ENCODE measurements around the gene PLTP. TPM values are rescaled to one million over a fixed set of nuclear protein-coding genes. Genes with fewer than 3 reads are reported as not detected.
A peak's percentile ranks its signal among the peaks of the same experiment; 100 is the strongest.

Gene PLTP
- total and polyA plus RNA-seq, 2 of the 13 experiments (the other 11 are each of a cell fraction or from before 2014, with no cell fraction given): 16.9 to 28.6 TPM

DNA sequence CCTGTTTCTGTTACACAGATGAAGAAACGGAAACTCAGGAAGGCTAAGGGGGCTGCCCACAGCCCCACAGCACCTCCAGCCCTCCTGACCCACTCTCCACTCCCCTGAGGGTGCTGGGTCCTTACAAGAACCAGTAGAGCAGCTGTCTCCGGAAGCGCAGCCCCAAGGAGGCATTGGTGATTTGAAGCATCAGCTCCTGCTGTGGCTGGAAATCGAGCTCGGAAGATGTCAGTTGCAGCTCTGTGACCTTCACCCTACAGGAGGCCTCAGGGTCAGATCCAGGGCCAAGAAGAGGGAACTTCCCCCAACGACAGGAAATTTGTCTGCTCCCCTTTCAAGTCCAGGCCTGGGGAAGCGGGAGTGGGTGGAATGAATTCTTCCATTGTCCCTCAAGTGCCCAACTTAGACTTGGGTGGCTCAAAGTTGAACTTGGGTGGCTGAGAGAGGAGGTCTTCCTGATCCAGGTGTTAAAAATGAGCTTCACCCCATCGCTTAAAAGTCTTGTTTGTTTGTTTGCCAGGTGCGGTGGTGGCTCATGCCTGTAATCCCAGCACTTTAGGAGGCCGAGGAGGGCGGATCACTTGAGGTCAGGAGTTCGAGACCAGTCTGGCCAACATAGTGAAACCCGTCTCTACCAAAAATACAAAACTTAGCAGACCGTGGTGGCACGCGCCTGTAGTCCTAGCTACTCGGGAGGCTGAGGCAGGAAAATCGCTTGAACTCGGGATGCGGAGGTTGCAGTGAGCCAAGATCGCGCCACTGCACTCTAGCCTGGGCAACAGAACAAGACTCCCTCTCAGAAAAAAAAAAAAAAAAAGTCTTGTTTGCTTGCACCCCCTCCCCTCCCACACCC, 1.9 kb downstream of the PLTP start (continued):
- TF ChIP-seq ZNF883 (CRISPR knock-in tag; IDR thresholded peaks at IDR 0.05; ENCODE audit: not compliant biosample characterization) (no peak), ATF4 (CRISPR knock-in tag; IDR thresholded peaks at IDR 0.05) (no peak), GRHL1 (CRISPR knock-in tag; conservative IDR thresholded peaks at IDR 0.05) (no peak), ZFP41 (CRISPR knock-in tag; IDR thresholded peaks at IDR 0.05; ENCODE audit: borderline replicate concordance) (no peak), ZNF792 (CRISPR knock-in tag; IDR thresholded peaks at IDR 0.05) (peak; percentile 48; the same call in 1 of the 2 replicates), ZNF430 (CRISPR knock-in tag; IDR thresholded peaks at IDR 0.05) (peak; percentile 33; the same call in 1 of the 2 replicates), ZNF552 (CRISPR knock-in tag; IDR thresholded peaks at IDR 0.05; ENCODE audit: borderline replicate concordance) (no peak), TRIM24 (CRISPR knock-in tag; IDR thresholded peaks at IDR 0.05) (no peak), ARNTL (CRISPR knock-in tag; IDR thresholded peaks at IDR 0.05) (peak; percentile 58; the same call in 1 of the 2 replicates), SIX4 (CRISPR knock-in tag; IDR thresholded peaks at IDR 0.05) (no peak), GATA4 (IDR thresholded peaks at IDR 0.05; ENCODE audit: borderline replicate concordance, low read depth) (no peak), RFX5 (IDR thresholded peaks at IDR 0.05; ENCODE audit: low read depth, low read length) (no peak), RFX3 (CRISPR knock-in tag; IDR thresholded peaks at IDR 0.05) (no peak), MTA1 (CRISPR knock-in tag; IDR thresholded peaks at IDR 0.05; ENCODE audit: borderline replicate concordance) (no peak; the same call in 1 of the 2 replicates), ZNF598 (CRISPR knock-in tag; IDR thresholded peaks at IDR 0.05; ENCODE audit: borderline replicate concordance) (no peak), POLR2A (IDR thresholded peaks at IDR 0.05; ENCODE audit: insufficient read depth in 1 of 2, low read depth in 2 of 2, low read length in 2 of 2) (no peak), HMGXB4 (CRISPR knock-in tag; IDR thresholded peaks at IDR 0.05; ENCODE audit: borderline replicate concordance in 1 of 2, low read depth in 1 of 2) (peak in 1 of 2 experiments; percentile 29; a peak in 2 of 4 replicates), BRD4 (CRISPR knock-in tag; IDR thresholded peaks at IDR 0.05) (peak; percentile 44; the same call in 1 of the 2 replicates), PPARG (CRISPR knock-in tag; conservative IDR thresholded peaks at IDR 0.05) (peak; percentile 96), ZMYM4 (CRISPR knock-in tag; IDR thresholded peaks at IDR 0.05) (no peak; the same call in 1 of the 2 replicates), GPN1 (CRISPR knock-in tag; IDR thresholded peaks at IDR 0.05; ENCODE audit: borderline replicate concordance) (no peak), SIN3B (IDR thresholded peaks at IDR 0.05; ENCODE audit: low read length) (no peak), SMAD3 (CRISPR knock-in tag; IDR thresholded peaks at IDR 0.05) (no peak)
- TF ChIP-seq, protein P1, sequence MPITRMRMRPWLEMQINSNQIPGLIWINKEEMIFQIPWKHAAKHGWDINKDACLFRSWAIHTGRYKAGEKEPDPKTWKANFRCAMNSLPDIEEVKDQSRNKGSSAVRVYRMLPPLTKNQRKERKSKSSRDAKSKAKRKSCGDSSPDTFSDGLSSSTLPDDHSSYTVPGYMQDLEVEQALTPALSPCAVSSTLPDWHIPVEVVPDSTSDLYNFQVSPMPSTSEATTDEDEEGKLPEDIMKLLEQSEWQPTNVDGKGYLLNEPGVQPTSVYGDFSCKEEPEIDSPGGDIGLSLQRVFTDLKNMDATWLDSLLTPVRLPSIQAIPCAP (CRISPR knock-in tag; IDR thresholded peaks at IDR 0.05; ENCODE audit: low read depth): no peak

Measured in HepG2 (cell line).